GM21423 (cell line): ENCODE data around the gene RUNX3.

ENCODE experiments used
- ATAC-seq: cut with Tn5 transposase; IDR thresholded peaks from one replicate; pipeline ENCODE4 v1.9.1; 2021; ENCODE audit warnings: mild to moderate bottlenecking, moderate library complexity; ENCODE audit not compliant: unreplicated experiment

RUNX3 gene

GRCh38 chr1:24888971-24889676, 41.0 kb downstream of the RUNX3 start:
- ATAC-seq: no peak

- no peak for ATAC-seq
These were observed 41.8 kb downstream of the RUNX3 start for GRCh38 chr1:24888061-24888970.

GRCh38 chr1:24886241-24886640, 43.8 kb downstream of the RUNX3 start:
- no peak for ATAC-seq

- ATAC-seq: no peak
These were observed 45.3 kb downstream of the RUNX3 start for GRCh38 chr1:24884751-24885150.

GRCh38 chr1:24881034-24881433, 49.0 kb downstream of the RUNX3 start:
- no peak for ATAC-seq

GRCh38 chr1:24878775-24879742, 51.0 kb downstream of the RUNX3 start:
- no peak for ATAC-seq

GRCh38 chr1:24878045-24878444, 52.0 kb downstream of the RUNX3 start:
- no peak for ATAC-seq

GRCh38 chr1:24875991-24876506, 54.0 kb downstream of the RUNX3 start:
- ATAC-seq: no peak

- ATAC-seq: no peak
These were observed 54.8 kb downstream of the RUNX3 start for GRCh38 chr1:24875257-24875656.

GRCh38 chr1:24874611-24875234, 55.4 kb downstream of the RUNX3 start:
- no peak for ATAC-seq

- ATAC-seq: no peak
These were observed 56.0 kb downstream of the RUNX3 start for GRCh38 chr1:24874056-24874455.

GRCh38 chr1:24873148-24873547, 56.9 kb downstream of the RUNX3 start:
- no peak for ATAC-seq

GRCh38 chr1:24872061-24872850, 57.8 kb downstream of the RUNX3 start:
- ATAC-seq: no peak

GRCh38 chr1:24871306-24871901, 58.7 kb downstream of the RUNX3 start:
- ATAC-seq: no peak

- ATAC-seq: no peak
These were observed 59.4 kb downstream of the RUNX3 start for GRCh38 chr1:24870551-24871195.

- ATAC-seq: no peak
These were observed 61.8 kb downstream of the RUNX3 start for GRCh38 chr1:24868016-24868875.

- no peak for ATAC-seq
These were observed 62.8 kb downstream of the RUNX3 start for GRCh38 chr1:24867084-24867870.
